Stromal cell of bone marrow (primary cell): ENCODE measurements around the gene BNIP5.
"Not testable (repeated sequence)": the region's sequence is repeated elsewhere in the genome, so short reads cannot be mapped to it uniquely, and the experiment has no call there.

Experiments used
- DNase-seq: peaks from one replicate; pipeline ENCODE4 v3.0.0-alpha.2; 2012; ENCODE audit warnings: low read depth

Gene BNIP5

GRCh38 chr6:36343109-36343680, 6.5 kb upstream of the BNIP5 start:
- no peak for DNase-seq

- DNase-seq, result peak; percentile 18
Measured at GRCh38 chr6:36340618-36341454, 4.1 kb upstream of the BNIP5 start.

- DNase-seq, result no peak
Measured at GRCh38 chr6:36340306-36340617, 3.6 kb upstream of the BNIP5 start.

- no peak for DNase-seq
Measured at GRCh38 chr6:36339146-36339545, 2.5 kb upstream of the BNIP5 start.

- DNase-seq, result not testable (repeated sequence)
Measured at GRCh38 chr6:36338223-36338622, 1.5 kb upstream of the BNIP5 start.

- DNase-seq, result no peak
Measured at GRCh38 chr6:36337814-36338213, 1.1 kb upstream of the BNIP5 start.

GRCh38 chr6:36336208-36336710, 429 bp downstream of the BNIP5 start:
- DNase-seq, result no peak

GRCh38 chr6:36335465-36336207, 1.1 kb downstream of the BNIP5 start:
- no peak for DNase-seq

GRCh38 chr6:36334832-36335459, 1.7 kb downstream of the BNIP5 start:
- DNase-seq, result no peak

GRCh38 chr6:36333931-36334725, 2.6 kb downstream of the BNIP5 start:
- DNase-seq, result no peak

GRCh38 chr6:36333171-36333895, 3.4 kb downstream of the BNIP5 start:
- no peak for DNase-seq

GRCh38 chr6:36331381-36331780, 5.3 kb downstream of the BNIP5 start:
- no peak for DNase-seq

GRCh38 chr6:36330366-36330765, 6.3 kb downstream of the BNIP5 start:
- DNase-seq, result no peak

GRCh38 chr6:36329798-36330291, 6.8 kb downstream of the BNIP5 start:
- DNase-seq, result no peak

- no peak for DNase-seq
Measured at GRCh38 chr6:36328600-36328999, 8.1 kb downstream of the BNIP5 start.

GRCh38 chr6:36327919-36328236, 8.8 kb downstream of the BNIP5 start:
- DNase-seq, result no peak

- DNase-seq, result no peak
Measured at GRCh38 chr6:36327226-36327918, 9.3 kb downstream of the BNIP5 start.

GRCh38 chr6:36326356-36326995, 10.2 kb downstream of the BNIP5 start:
- no peak for DNase-seq

- no peak for DNase-seq
Measured at GRCh38 chr6:36324715-36325114, 12.0 kb downstream of the BNIP5 start.

GRCh38 chr6:36324191-36324590, 12.5 kb downstream of the BNIP5 start:
- DNase-seq, result no peak
